Neural progenitor cell (in vitro differentiated cells): Measurements from ENCODE around the gene PTGIR.

Experiments
- CTCF ChIP-seq: fragments of 200-600 bp; sonication (generic); IDR thresholded peaks from 2 replicates; pipeline ENCODE4 v1.5.1; 2017; ENCODE audit warnings: antibody characterized with exemption, mild to moderate bottlenecking
- EZH2phosphoT487 ChIP-seq: fragments of 200-600 bp; sonication (generic); IDR thresholded peaks from 2 replicates; pipeline ENCODE4 v1.6.1; 2017; ENCODE audit warnings: antibody characterized with exemption

- TF ChIP-seq CTCF (no peak), EZH2phosphoT487 (no peak)
Observed at GRCh38 chr19:46598372-46598917, 26.4 kb downstream of the PTGIR start.
